ENCODE data around the gene ANO5.

ANO5 gene

GRCh38 chr11:22199243-22199642, 6.4 kb downstream of the ANO5 start:
- no peak overlapping the region for H2AFZ ChIP-seq (ENCODE audit: low read depth, low read length)
- H4K8ac ChIP-seq (ENCODE audit: low read length), result no peak overlapping the region
- no peak overlapping the region for H2BK5ac ChIP-seq (ENCODE audit: low read depth, low read length, poor library complexity, severe bottlenecking)
- H3K79me1 ChIP-seq (replicated peaks; ENCODE audit: low read length, poor library complexity, severe bottlenecking), result no peaks in the 10 kb centered on the region
- no peak overlapping the region for H3K18ac ChIP-seq (ENCODE audit: low read depth in 1 of 2, low read length in 2 of 2)
- no peaks in the 10 kb centered on the region for H3K9me3 ChIP-seq (ENCODE audit: control insufficient read depth, low read length)
- H3K27me3 ChIP-seq (ENCODE audit: control insufficient read depth in 1 of 2, insufficient read depth in 1 of 2, low read length in 2 of 2), result peaks cover under 1 to 8% of the 10 kb centered on the region in 2 experiments
- H3K4me2 ChIP-seq (ENCODE audit: low read length, poor library complexity, severe bottlenecking), result no peak overlapping the region
- no peaks in the 10 kb centered on the region for H3K4me1 ChIP-seq (ENCODE audit: control insufficient read depth, insufficient read depth, low read depth, low read length)
- no peak overlapping the region for H2AK5ac ChIP-seq (ENCODE audit: low read length, severe bottlenecking)
- no peak for DNase-seq
- no peak overlapping the region for H2BK120ac ChIP-seq (ENCODE audit: low read depth, low read length)
- H3K23ac ChIP-seq (ENCODE audit: low read length in 2 of 2), result no peak overlapping the region
- H3K4me3 ChIP-seq (ENCODE audit: insufficient read depth in 1 of 2, low read depth in 1 of 2, low read length in 2 of 2), result no peak overlapping the region
- no peak overlapping the region for H3K14ac ChIP-seq (ENCODE audit: low read length in 2 of 2)
- H4K91ac ChIP-seq (ENCODE audit: low read length), result no peak overlapping the region
- H2BK12ac ChIP-seq (ENCODE audit: low read length in 2 of 2), result no peak overlapping the region
- no peak overlapping the region for H3K4ac ChIP-seq (ENCODE audit: low read depth in 1 of 2, low read length in 2 of 2)
- H2BK15ac ChIP-seq (ENCODE audit: low read depth, poor library complexity, severe bottlenecking), result no peak overlapping the region
- H3K36me3 ChIP-seq (ENCODE audit: control insufficient read depth in 1 of 2, insufficient read depth in 2 of 2, low read depth in 1 of 2, low read length in 2 of 2), result no peaks in the 10 kb centered on the region
- no peak overlapping the region for H3K27ac ChIP-seq (ENCODE audit: low read length, poor library complexity, severe bottlenecking)
- no peak overlapping the region for H3K9ac ChIP-seq (ENCODE audit: low read length)

GRCh38 chr11:22203281-22203680, 10.4 kb downstream of the ANO5 start:
- no peak overlapping the region for H3K27ac ChIP-seq (ENCODE audit: low read length, poor library complexity, severe bottlenecking)
- H2BK120ac ChIP-seq (ENCODE audit: low read depth, low read length), result no peak overlapping the region
- DNase-seq, result no peak
- no peak overlapping the region for H3K4me3 ChIP-seq (ENCODE audit: insufficient read depth in 1 of 2, low read depth in 1 of 2, low read length in 2 of 2)
- no peaks in the 10 kb centered on the region for H3K9me3 ChIP-seq (ENCODE audit: control insufficient read depth, low read length)
- H3K14ac ChIP-seq (ENCODE audit: low read length in 2 of 2), result no peak overlapping the region
- H3K79me1 ChIP-seq (replicated peaks; ENCODE audit: low read length, poor library complexity, severe bottlenecking), result no peaks in the 10 kb centered on the region
- H3K23ac ChIP-seq (ENCODE audit: low read length in 2 of 2), result no peak overlapping the region
- no peak overlapping the region for H2AFZ ChIP-seq (ENCODE audit: low read depth, low read length)
- H3K36me3 ChIP-seq (ENCODE audit: control insufficient read depth in 1 of 2, insufficient read depth in 2 of 2, low read depth in 1 of 2, low read length in 2 of 2), result no peaks in the 10 kb centered on the region
- H3K4me1 ChIP-seq (ENCODE audit: control insufficient read depth, insufficient read depth, low read depth, low read length), result no peaks in the 10 kb centered on the region
- H3K4me2 ChIP-seq (ENCODE audit: low read length, poor library complexity, severe bottlenecking), result no peak overlapping the region
- H2AK5ac ChIP-seq (ENCODE audit: low read length, severe bottlenecking), result no peak overlapping the region
- no peaks in the 10 kb centered on the region for H3K27me3 ChIP-seq (ENCODE audit: control insufficient read depth in 1 of 2, insufficient read depth in 1 of 2, low read length in 2 of 2)
- no peak overlapping the region for H2BK15ac ChIP-seq (ENCODE audit: low read depth, poor library complexity, severe bottlenecking)
- H4K8ac ChIP-seq (ENCODE audit: low read length), result no peak overlapping the region
- H3K4ac ChIP-seq (ENCODE audit: low read depth in 1 of 2, low read length in 2 of 2), result no peak overlapping the region
- H3K18ac ChIP-seq (ENCODE audit: low read depth in 1 of 2, low read length in 2 of 2), result no peak overlapping the region
- WGBS, result 90% methylated on average over 3 of the region's 4 CpGs
- no peak overlapping the region for H2BK5ac ChIP-seq (ENCODE audit: low read depth, low read length, poor library complexity, severe bottlenecking)
- no peak overlapping the region for H2BK12ac ChIP-seq (ENCODE audit: low read length in 2 of 2)
- no peak overlapping the region for H4K91ac ChIP-seq (ENCODE audit: low read length)
- H3K9ac ChIP-seq (ENCODE audit: low read length), result no peak overlapping the region

- no peak overlapping the region for H3K4ac ChIP-seq (ENCODE audit: low read depth in 1 of 2, low read length in 2 of 2)
- H3K23ac ChIP-seq (ENCODE audit: low read length in 2 of 2), result no peak overlapping the region
- H2BK12ac ChIP-seq (ENCODE audit: low read length in 2 of 2), result no peak overlapping the region
- H3K79me1 ChIP-seq (replicated peaks; ENCODE audit: low read length, poor library complexity, severe bottlenecking), result no peaks in the 10 kb centered on the region
- no peak overlapping the region for H2BK120ac ChIP-seq (ENCODE audit: low read depth, low read length)
- H3K9me3 ChIP-seq (ENCODE audit: control insufficient read depth, low read length), result no peaks in the 10 kb centered on the region
- H3K27me3 ChIP-seq (ENCODE audit: control insufficient read depth in 1 of 2, insufficient read depth in 1 of 2, low read length in 2 of 2), result no peaks in the 10 kb centered on the region
- H3K36me3 ChIP-seq (ENCODE audit: control insufficient read depth in 1 of 2, insufficient read depth in 2 of 2, low read depth in 1 of 2, low read length in 2 of 2), result no peaks in the 10 kb centered on the region
- no peak overlapping the region for H3K27ac ChIP-seq (ENCODE audit: low read length, poor library complexity, severe bottlenecking)
- no peak overlapping the region for H2AFZ ChIP-seq (ENCODE audit: low read depth, low read length)
- H4K91ac ChIP-seq (ENCODE audit: low read length), result no peak overlapping the region
- no peak overlapping the region for H3K18ac ChIP-seq (ENCODE audit: low read depth in 1 of 2, low read length in 2 of 2)
- no peak overlapping the region for H2AK5ac ChIP-seq (ENCODE audit: low read length, severe bottlenecking)
- H2BK15ac ChIP-seq (ENCODE audit: low read depth, poor library complexity, severe bottlenecking), result no peak overlapping the region
- no peak for DNase-seq
- H3K4me2 ChIP-seq (ENCODE audit: low read length, poor library complexity, severe bottlenecking), result no peak overlapping the region
- no peak overlapping the region for H3K4me3 ChIP-seq (ENCODE audit: insufficient read depth in 1 of 2, low read depth in 1 of 2, low read length in 2 of 2)
- no peak overlapping the region for H3K9ac ChIP-seq (ENCODE audit: low read length)
- H4K8ac ChIP-seq (ENCODE audit: low read length), result no peak overlapping the region
- no peak overlapping the region for H3K14ac ChIP-seq (ENCODE audit: low read length in 2 of 2)
- no peak overlapping the region for H2BK5ac ChIP-seq (ENCODE audit: low read depth, low read length, poor library complexity, severe bottlenecking)
- no peaks in the 10 kb centered on the region for H3K4me1 ChIP-seq (ENCODE audit: control insufficient read depth, insufficient read depth, low read depth, low read length)
These were observed 14.3 kb downstream of the ANO5 start for GRCh38 chr11:22207162-22207561.

- no peak overlapping the region for H2AK5ac ChIP-seq (ENCODE audit: low read length, severe bottlenecking)
- no peak overlapping the region for H2BK120ac ChIP-seq (ENCODE audit: low read depth, low read length)
- no peaks in the 10 kb centered on the region for H3K27me3 ChIP-seq (ENCODE audit: control insufficient read depth in 1 of 2, insufficient read depth in 1 of 2, low read length in 2 of 2)
- no peak overlapping the region for H2BK15ac ChIP-seq (ENCODE audit: low read depth, poor library complexity, severe bottlenecking)
- H4K91ac ChIP-seq (ENCODE audit: low read length), result no peak overlapping the region
- no peak overlapping the region for H4K8ac ChIP-seq (ENCODE audit: low read length)
- H2BK5ac ChIP-seq (ENCODE audit: low read depth, low read length, poor library complexity, severe bottlenecking), result no peak overlapping the region
- H3K79me1 ChIP-seq (replicated peaks; ENCODE audit: low read length, poor library complexity, severe bottlenecking), result no peaks in the 10 kb centered on the region
- H3K36me3 ChIP-seq (ENCODE audit: control insufficient read depth in 1 of 2, insufficient read depth in 2 of 2, low read depth in 1 of 2, low read length in 2 of 2), result no peaks in the 10 kb centered on the region
- H3K4me1 ChIP-seq (ENCODE audit: control insufficient read depth, insufficient read depth, low read depth, low read length), result no peaks in the 10 kb centered on the region
- H3K27ac ChIP-seq (ENCODE audit: low read length, poor library complexity, severe bottlenecking), result no peak overlapping the region
- H3K4me3 ChIP-seq (ENCODE audit: insufficient read depth in 1 of 2, low read depth in 1 of 2, low read length in 2 of 2), result no peak overlapping the region
- no peak overlapping the region for H3K14ac ChIP-seq (ENCODE audit: low read length in 2 of 2)
- H3K18ac ChIP-seq (ENCODE audit: low read depth in 1 of 2, low read length in 2 of 2), result no peak overlapping the region
- no peak overlapping the region for H2BK12ac ChIP-seq (ENCODE audit: low read length in 2 of 2)
- 92% methylated on average over 2 of the region's 3 CpGs for WGBS
- H3K4me2 ChIP-seq (ENCODE audit: low read length, poor library complexity, severe bottlenecking), result no peak overlapping the region
- no peak overlapping the region for H3K9ac ChIP-seq (ENCODE audit: low read length)
- H3K9me3 ChIP-seq (ENCODE audit: control insufficient read depth, low read length), result no peaks in the 10 kb centered on the region
- H3K4ac ChIP-seq (ENCODE audit: low read depth in 1 of 2, low read length in 2 of 2), result no peak overlapping the region
- H3K23ac ChIP-seq (ENCODE audit: low read length in 2 of 2), result no peak overlapping the region
- DNase-seq, result no peak
- no peak overlapping the region for H2AFZ ChIP-seq (ENCODE audit: low read depth, low read length)
These were observed 15.4 kb downstream of the ANO5 start for GRCh38 chr11:22208151-22208858.
